ENCODE measurements around the gene BCL7A.

DNA sequence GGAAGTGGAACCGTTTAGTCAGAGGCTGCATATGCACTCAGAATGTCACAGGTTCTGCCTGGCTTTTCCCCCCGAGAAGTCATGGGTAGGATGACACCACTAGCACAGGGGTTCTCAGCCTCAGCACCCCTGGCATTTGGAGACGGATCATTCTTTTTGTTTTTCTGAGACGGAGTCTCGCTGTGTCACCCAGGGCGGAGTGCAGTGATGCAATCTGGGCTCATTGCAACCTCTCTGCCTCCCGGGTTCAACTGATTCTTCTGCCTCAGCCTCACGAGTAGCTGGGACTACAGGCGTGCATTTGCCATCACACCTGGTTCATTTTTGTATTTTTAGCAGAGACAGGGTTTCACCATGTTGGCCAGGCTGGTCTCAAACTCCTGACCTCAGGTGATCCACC is 28.1 kb downstream of the BCL7A start:
- TF ChIP-seq, protein P1, sequence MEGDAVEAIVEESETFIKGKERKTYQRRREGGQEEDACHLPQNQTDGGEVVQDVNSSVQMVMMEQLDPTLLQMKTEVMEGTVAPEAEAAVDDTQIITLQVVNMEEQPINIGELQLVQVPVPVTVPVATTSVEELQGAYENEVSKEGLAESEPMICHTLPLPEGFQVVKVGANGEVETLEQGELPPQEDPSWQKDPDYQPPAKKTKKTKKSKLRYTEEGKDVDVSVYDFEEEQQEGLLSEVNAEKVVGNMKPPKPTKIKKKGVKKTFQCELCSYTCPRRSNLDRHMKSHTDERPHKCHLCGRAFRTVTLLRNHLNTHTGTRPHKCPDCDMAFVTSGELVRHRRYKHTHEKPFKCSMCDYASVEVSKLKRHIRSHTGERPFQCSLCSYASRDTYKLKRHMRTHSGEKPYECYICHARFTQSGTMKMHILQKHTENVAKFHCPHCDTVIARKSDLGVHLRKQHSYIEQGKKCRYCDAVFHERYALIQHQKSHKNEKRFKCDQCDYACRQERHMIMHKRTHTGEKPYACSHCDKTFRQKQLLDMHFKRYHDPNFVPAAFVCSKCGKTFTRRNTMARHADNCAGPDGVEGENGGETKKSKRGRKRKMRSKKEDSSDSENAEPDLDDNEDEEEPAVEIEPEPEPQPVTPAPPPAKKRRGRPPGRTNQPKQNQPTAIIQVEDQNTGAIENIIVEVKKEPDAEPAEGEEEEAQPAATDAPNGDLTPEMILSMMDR (IDR thresholded peaks at IDR 0.05; ENCODE audit: low read length): no peak
- no peak for TF ChIP-seq EZH2phosphoT487 (IDR thresholded peaks at IDR 0.05; ENCODE audit: low read length)
- TF ChIP-seq EZH2 (optimal IDR thresholded peaks at IDR 0.05; ENCODE audit: low read depth, low read length): no peak
